Activated gamma-delta T cell treated with anti-CD3 and anti-CD28 coated beads, Interleukin-2, amount 50 U/mL, for 16 hours (primary cell): ENCODE results near the gene DRAM1.
"Not testable (repeated sequence)": the region's sequence is repeated elsewhere in the genome, so short reads cannot be mapped to it uniquely, and the experiment has no call there.

Experiments used
- DNase-seq: peaks from one replicate; pipeline ENCODE4 v3.0.0-alpha.2; 2020; ENCODE audit warnings: low read depth

The DRAM1 gene

GRCh38 chr12:101906226-101906625, 28.8 kb downstream of the DRAM1 start:
- no peak for DNase-seq

GRCh38 chr12:101908395-101908794, 31.0 kb downstream of the DRAM1 start:
- DNase-seq: no peak

GRCh38 chr12:101909646-101910045, 32.3 kb downstream of the DRAM1 start:
- DNase-seq: no peak

- no peak for DNase-seq
Measured at GRCh38 chr12:101915841-101916240, 38.5 kb downstream of the DRAM1 start.

- not testable (repeated sequence) for DNase-seq
Measured at GRCh38 chr12:101918805-101919204, 41.4 kb downstream of the DRAM1 start.

- DNase-seq: no peak
Measured at GRCh38 chr12:101919447-101919846, 42.1 kb downstream of the DRAM1 start.

- no peak for DNase-seq
Measured at GRCh38 chr12:101920906-101921305, 43.5 kb downstream of the DRAM1 start.

- no peak for DNase-seq
Measured at GRCh38 chr12:101923045-101923718, 45.8 kb downstream of the DRAM1 start.

GRCh38 chr12:101924618-101925017, 47.2 kb downstream of the DRAM1 start:
- DNase-seq: no peak

GRCh38 chr12:101925361-101925760, 48.0 kb downstream of the DRAM1 start:
- DNase-seq: no peak

GRCh38 chr12:101925935-101926334, 48.6 kb downstream of the DRAM1 start:
- no peak for DNase-seq

- no peak for DNase-seq
Measured at GRCh38 chr12:101927036-101927435, 49.7 kb downstream of the DRAM1 start.

GRCh38 chr12:101927999-101928398, 50.6 kb downstream of the DRAM1 start:
- no peak for DNase-seq

- DNase-seq: no peak
Measured at GRCh38 chr12:101928556-101928955, 51.2 kb downstream of the DRAM1 start.

- DNase-seq: no peak
Measured at GRCh38 chr12:101929365-101930041, 52.1 kb downstream of the DRAM1 start.

GRCh38 chr12:101931498-101932326, 54.3 kb downstream of the DRAM1 start:
- DNase-seq: no peak

GRCh38 chr12:101933866-101934514, 56.6 kb downstream of the DRAM1 start:
- no peak for DNase-seq

- DNase-seq: no peak
Measured at GRCh38 chr12:101935890-101936746, 58.7 kb downstream of the DRAM1 start.

- DNase-seq: no peak
Measured at GRCh38 chr12:101939306-101939705, 61.9 kb downstream of the DRAM1 start.

- peak; percentile 22 for DNase-seq
Measured at GRCh38 chr12:101939856-101940265, 62.5 kb downstream of the DRAM1 start.

- no peak for DNase-seq
Measured at GRCh38 chr12:101940400-101940950, 63.1 kb downstream of the DRAM1 start.
